ENCODE data around the gene EXD2.
A peak's percentile ranks its signal among the peaks of the same experiment; 100 is the strongest.

EXD2 gene

GRCh38 chr14:69191340-69192111 lies at the start of gene EXD2:
Gene EXD2, plus strand, starts transcription at chr14:69191498. Its CDS starts 17,973 bp downstream, at chr14:69209471.
- TF ChIP-seq CTCF (IDR thresholded peaks at IDR 0.05; ENCODE audit: low read depth, low read length) = no peak
- H3K4me3 ChIP-seq (ENCODE audit: low read depth, low read length) = peak within 1 kb of the TSS; percentile 94
- DNase-seq (ENCODE audit: low read depth, low spot score) = peak; percentile 81
- in situ Hi-C loops (cut with HindIII; ENCODE audit: low sequenced_read_pairs) = no loop called here

- TF ChIP-seq CTCF (IDR thresholded peaks at IDR 0.05; ENCODE audit: low read depth, low read length) = no peak
- H3K4me3 ChIP-seq (ENCODE audit: low read depth, low read length) = no peak overlapping the region
- no peak for DNase-seq (ENCODE audit: low read depth, low spot score)
- in situ Hi-C loops (cut with HindIII; ENCODE audit: low sequenced_read_pairs) = no loop called here
These were observed 49.7 kb upstream of the EXD2 start for GRCh38 chr14:69141550-69141949.

- no peak for DNase-seq (ENCODE audit: low read depth, low spot score)
- in situ Hi-C loops (cut with HindIII; ENCODE audit: low sequenced_read_pairs) = no loop called here
- TF ChIP-seq CTCF (IDR thresholded peaks at IDR 0.05; ENCODE audit: low read depth, low read length) = no peak
- no peak overlapping the region for H3K4me3 ChIP-seq (ENCODE audit: low read depth, low read length)
These were observed 49.2 kb upstream of the EXD2 start for GRCh38 chr14:69142101-69142500.

- H3K4me3 ChIP-seq (ENCODE audit: low read depth, low read length) = no peak overlapping the region
- no peak for TF ChIP-seq CTCF (IDR thresholded peaks at IDR 0.05; ENCODE audit: low read depth, low read length)
- no peak for DNase-seq (ENCODE audit: low read depth, low spot score)
- in situ Hi-C loops (cut with HindIII; ENCODE audit: low sequenced_read_pairs) = no loop called here
These were observed 41.6 kb upstream of the EXD2 start for GRCh38 chr14:69149461-69150244.

- in situ Hi-C loops (cut with HindIII; ENCODE audit: low sequenced_read_pairs) = no loop called here
- H3K4me3 ChIP-seq (ENCODE audit: low read depth, low read length) = peak overlapping the region; percentile 84
- TF ChIP-seq CTCF (IDR thresholded peaks at IDR 0.05; ENCODE audit: low read depth, low read length) = no peak
- DNase-seq (ENCODE audit: low read depth, low spot score) = peak; percentile 69
These were observed 39.7 kb upstream of the EXD2 start for GRCh38 chr14:69151458-69152180.

GRCh38 chr14:69152181-69152901 lies 39.0 kb upstream of the EXD2 start:
- in situ Hi-C loops (cut with HindIII; ENCODE audit: low sequenced_read_pairs) = no loop called here
- H3K4me3 ChIP-seq (ENCODE audit: low read depth, low read length) = peak overlapping the region; percentile 84
- TF ChIP-seq CTCF (IDR thresholded peaks at IDR 0.05; ENCODE audit: low read depth, low read length) = no peak
- peak; percentile 52 for DNase-seq (ENCODE audit: low read depth, low spot score)
